HG02759 (cell line): ENCODE measurements around the gene SRL.
"Not testable (repeated sequence)": the region's sequence is repeated elsewhere in the genome, so short reads cannot be mapped to it uniquely, and the experiment has no call there.

Experiments
- ATAC-seq: cut with Tn5 transposase; IDR thresholded peaks from one replicate; pipeline ENCODE4 v1.9.1; 2021; ENCODE audit warnings: mild to moderate bottlenecking, moderate library complexity; ENCODE audit not compliant: unreplicated experiment

SRL gene

GRCh38 chr16:4231367-4231766 lies 10.5 kb downstream of the SRL start:
- ATAC-seq, result no peak

- ATAC-seq, result no peak
Measured at GRCh38 chr16:4227040-4227332, 14.9 kb downstream of the SRL start.

GRCh38 chr16:4226251-4227039 lies 15.4 kb downstream of the SRL start:
- no peak for ATAC-seq

- no peak for ATAC-seq
Measured at GRCh38 chr16:4225075-4225474, 16.8 kb downstream of the SRL start.

- ATAC-seq, result no peak
Measured at GRCh38 chr16:4220358-4220757, 21.5 kb downstream of the SRL start.

- ATAC-seq, result no peak
Measured at GRCh38 chr16:4218202-4218601, 23.7 kb downstream of the SRL start.

GRCh38 chr16:4217204-4218131 lies 24.4 kb downstream of the SRL start:
- no peak for ATAC-seq

GRCh38 chr16:4216596-4216995 lies 25.3 kb downstream of the SRL start:
- ATAC-seq, result no peak

- ATAC-seq, result no peak
Measured at GRCh38 chr16:4215106-4215505, 26.8 kb downstream of the SRL start.

GRCh38 chr16:4214215-4214621 lies 27.7 kb downstream of the SRL start:
- ATAC-seq, result no peak

- ATAC-seq, result no peak
Measured at GRCh38 chr16:4213737-4214136, 28.1 kb downstream of the SRL start.

- ATAC-seq, result no peak
Measured at GRCh38 chr16:4212934-4213296, 29.0 kb downstream of the SRL start.

- no peak for ATAC-seq
Measured at GRCh38 chr16:4212211-4212933, 29.5 kb downstream of the SRL start.

GRCh38 chr16:4211445-4212210 lies 30.3 kb downstream of the SRL start:
- not testable (repeated sequence) for ATAC-seq

- no peak for ATAC-seq
Measured at GRCh38 chr16:4209666-4210065, 32.2 kb downstream of the SRL start.

- ATAC-seq, result no peak
Measured at GRCh38 chr16:4208341-4208751, 33.5 kb downstream of the SRL start.

GRCh38 chr16:4207683-4208340 lies 34.1 kb downstream of the SRL start:
- no peak for ATAC-seq

- no peak for ATAC-seq
Measured at GRCh38 chr16:4207229-4207628, 34.7 kb downstream of the SRL start.

GRCh38 chr16:4206680-4207079 lies 35.2 kb downstream of the SRL start:
- ATAC-seq, result no peak

- ATAC-seq, result no peak
Measured at GRCh38 chr16:4205971-4206370, 35.9 kb downstream of the SRL start.
